ENCODE data around the gene GSDME.
A peak's percentile ranks its signal among the peaks of the same experiment; 100 is the strongest.

Gene GSDME

GRCh38 chr7:24669971-24670591 is 87.2 kb downstream of the GSDME start:
- H3K36me3 ChIP-seq (ENCODE audit: control insufficient read depth in 2 of 2, insufficient read depth in 2 of 2, low read length in 2 of 2) = no peaks in the 10 kb centered on the region
- no peak overlapping the region for H3K27ac ChIP-seq (ENCODE audit: low read length)
- no peaks in the 10 kb centered on the region for H3K9me3 ChIP-seq (ENCODE audit: control insufficient read depth in 2 of 2, low read length in 2 of 2)
- no peaks in the 10 kb centered on the region for H3K4me1 ChIP-seq (ENCODE audit: control insufficient read depth, insufficient read depth, low read length)
- no peak overlapping the region for H3K4me3 ChIP-seq (ENCODE audit: low read length in 2 of 2)
- H3K9ac ChIP-seq (ENCODE audit: low read length in 2 of 2) = no peak overlapping the region
- no peaks in the 10 kb centered on the region for H3K27me3 ChIP-seq (ENCODE audit: control insufficient read depth in 1 of 2, insufficient read depth in 2 of 2, low read length in 2 of 2)

GRCh38 chr7:24668927-24669635 is 88.2 kb downstream of the GSDME start:
- Histone ChIP-seq H3K27me3 (ENCODE audit: control insufficient read depth in 1 of 2, insufficient read depth in 2 of 2, low read length in 2 of 2) (no peaks in the 10 kb centered on the region), H3K9ac (ENCODE audit: low read length in 2 of 2) (no peak overlapping the region), H3K4me1 (ENCODE audit: control insufficient read depth, insufficient read depth, low read length) (no peaks in the 10 kb centered on the region), H3K4me3 (ENCODE audit: low read length in 2 of 2) (no peak overlapping the region), H3K27ac (ENCODE audit: low read length) (no peak overlapping the region), H3K9me3 (ENCODE audit: control insufficient read depth in 2 of 2, low read length in 2 of 2) (no peaks in the 10 kb centered on the region), H3K36me3 (ENCODE audit: control insufficient read depth in 2 of 2, insufficient read depth in 2 of 2, low read length in 2 of 2) (no peaks in the 10 kb centered on the region)

DNA sequence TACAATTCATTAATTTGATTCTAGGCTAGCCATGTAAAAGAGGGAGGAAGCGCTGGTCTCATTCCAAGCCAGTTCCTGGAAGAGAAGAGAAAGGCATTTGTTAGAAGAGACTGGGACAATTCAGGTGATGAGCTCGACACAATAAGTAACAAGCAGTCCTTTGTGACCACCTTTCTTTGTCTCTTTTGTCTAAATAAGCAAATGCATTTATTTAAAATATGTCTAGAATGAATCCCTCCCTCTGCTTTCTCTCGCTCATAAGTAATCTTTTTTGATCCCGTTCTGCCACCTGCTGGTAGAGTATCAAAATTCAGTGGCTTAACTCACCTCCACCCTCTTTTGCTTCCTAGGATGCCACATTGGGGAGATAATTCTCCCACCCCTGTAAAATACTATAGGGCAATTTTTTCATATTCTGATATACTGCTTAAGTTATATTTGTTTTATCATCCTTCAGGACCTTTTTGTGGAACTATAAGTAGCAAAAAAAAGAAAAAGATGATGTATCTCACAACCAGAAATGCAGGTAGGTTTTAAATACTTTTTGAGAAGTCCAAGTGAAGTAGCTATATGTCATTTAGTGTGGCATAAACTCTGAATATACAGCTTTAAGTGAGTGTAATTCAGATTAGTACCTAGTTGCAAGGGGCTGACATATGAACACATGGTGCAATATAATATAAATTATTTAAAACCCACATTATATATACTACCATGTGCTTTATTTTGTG is 91.5 kb downstream of the GSDME start:
- no peak overlapping the region for H3K4me3 ChIP-seq (ENCODE audit: low read length in 2 of 2)
- H3K36me3 ChIP-seq (ENCODE audit: control insufficient read depth in 2 of 2, insufficient read depth in 2 of 2, low read length in 2 of 2) = no peaks in the 10 kb centered on the region
- no peaks in the 10 kb centered on the region for H3K9me3 ChIP-seq (ENCODE audit: control insufficient read depth in 2 of 2, low read length in 2 of 2)
- no peak overlapping the region for H3K27ac ChIP-seq (ENCODE audit: low read length)
- no peaks in the 10 kb centered on the region for H3K27me3 ChIP-seq (ENCODE audit: control insufficient read depth in 1 of 2, insufficient read depth in 2 of 2, low read length in 2 of 2)
- H3K9ac ChIP-seq (ENCODE audit: low read length in 2 of 2) = no peak overlapping the region
- H3K4me1 ChIP-seq (ENCODE audit: control insufficient read depth, insufficient read depth, low read length) = no peaks in the 10 kb centered on the region

GRCh38 chr7:24660546-24660945 is 96.7 kb downstream of the GSDME start:
- Histone ChIP-seq H3K4me1 (ENCODE audit: control insufficient read depth, insufficient read depth, low read length) (no peaks in the 10 kb centered on the region), H3K27ac (ENCODE audit: low read length) (no peak overlapping the region), H3K36me3 (ENCODE audit: control insufficient read depth in 2 of 2, insufficient read depth in 2 of 2, low read length in 2 of 2) (no peaks in the 10 kb centered on the region), H3K9ac (ENCODE audit: low read length in 2 of 2) (no peak overlapping the region), H3K4me3 (ENCODE audit: low read length in 2 of 2) (no peak overlapping the region), H3K27me3 (ENCODE audit: control insufficient read depth in 1 of 2, insufficient read depth in 2 of 2, low read length in 2 of 2) (no peaks in the 10 kb centered on the region), H3K9me3 (ENCODE audit: control insufficient read depth in 2 of 2, low read length in 2 of 2) (no peaks in the 10 kb centered on the region)

DNA sequence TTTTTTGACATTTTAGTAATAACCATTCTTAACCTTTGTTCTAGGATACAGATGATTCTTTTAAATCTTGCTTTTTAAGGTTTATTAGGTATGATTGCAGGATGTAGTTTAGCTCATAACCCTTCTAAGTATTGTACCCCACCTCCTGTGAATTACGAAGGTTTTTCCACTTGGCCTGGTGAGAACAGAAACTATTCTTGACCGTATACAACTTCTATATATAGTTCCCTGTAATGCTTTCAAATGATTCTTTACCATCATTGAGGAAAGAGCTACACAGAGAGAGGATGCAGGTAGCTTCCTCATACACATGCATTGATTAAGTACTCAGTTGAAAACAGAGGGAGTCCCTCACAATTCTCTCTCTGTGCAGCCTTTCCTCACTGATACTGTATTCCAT is 97.8 kb downstream of the GSDME start:
- no peaks in the 10 kb centered on the region for H3K9me3 ChIP-seq (ENCODE audit: control insufficient read depth in 2 of 2, low read length in 2 of 2)
- no peak overlapping the region for H3K4me3 ChIP-seq (ENCODE audit: low read length in 2 of 2)
- H3K27ac ChIP-seq (ENCODE audit: low read length) = no peak overlapping the region
- no peaks in the 10 kb centered on the region for H3K4me1 ChIP-seq (ENCODE audit: control insufficient read depth, insufficient read depth, low read length)
- H3K27me3 ChIP-seq (ENCODE audit: control insufficient read depth in 1 of 2, insufficient read depth in 2 of 2, low read length in 2 of 2) = no peaks in the 10 kb centered on the region
- no peaks in the 10 kb centered on the region for H3K36me3 ChIP-seq (ENCODE audit: control insufficient read depth in 2 of 2, insufficient read depth in 2 of 2, low read length in 2 of 2)
- no peak overlapping the region for H3K9ac ChIP-seq (ENCODE audit: low read length in 2 of 2)

DNA sequence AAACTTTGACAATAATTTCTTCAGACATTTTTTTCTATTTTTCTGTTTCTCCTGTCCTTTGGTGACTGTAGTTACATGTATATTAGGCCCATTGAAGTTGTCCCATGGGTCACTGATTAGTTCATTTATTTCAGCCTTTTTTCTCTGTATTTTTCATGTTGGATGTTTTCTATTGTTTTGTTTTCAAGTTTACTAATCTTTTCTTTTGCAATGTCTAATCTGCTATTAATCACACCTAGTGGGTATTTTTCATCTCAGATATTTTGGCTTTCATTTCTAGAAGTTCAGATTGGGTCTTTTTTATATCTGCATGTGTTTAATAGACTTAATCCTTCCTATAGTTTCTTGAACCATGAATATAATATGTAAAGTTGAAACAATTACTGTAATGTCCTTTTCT is 99.3 kb downstream of the GSDME start:
- H3K4me3 ChIP-seq (ENCODE audit: low read length in 2 of 2) = no peak overlapping the region
- no peaks in the 10 kb centered on the region for H3K9me3 ChIP-seq (ENCODE audit: control insufficient read depth in 2 of 2, low read length in 2 of 2)
- H3K27ac ChIP-seq (ENCODE audit: low read length) = no peak overlapping the region
- H3K9ac ChIP-seq (ENCODE audit: low read length in 2 of 2) = no peak overlapping the region
- no peaks in the 10 kb centered on the region for H3K36me3 ChIP-seq (ENCODE audit: control insufficient read depth in 2 of 2, insufficient read depth in 2 of 2, low read length in 2 of 2)
- H3K27me3 ChIP-seq (ENCODE audit: control insufficient read depth in 1 of 2, insufficient read depth in 2 of 2, low read length in 2 of 2) = no peaks in the 10 kb centered on the region
- H3K4me1 ChIP-seq (ENCODE audit: control insufficient read depth, insufficient read depth, low read length) = no peaks in the 10 kb centered on the region

DNA sequence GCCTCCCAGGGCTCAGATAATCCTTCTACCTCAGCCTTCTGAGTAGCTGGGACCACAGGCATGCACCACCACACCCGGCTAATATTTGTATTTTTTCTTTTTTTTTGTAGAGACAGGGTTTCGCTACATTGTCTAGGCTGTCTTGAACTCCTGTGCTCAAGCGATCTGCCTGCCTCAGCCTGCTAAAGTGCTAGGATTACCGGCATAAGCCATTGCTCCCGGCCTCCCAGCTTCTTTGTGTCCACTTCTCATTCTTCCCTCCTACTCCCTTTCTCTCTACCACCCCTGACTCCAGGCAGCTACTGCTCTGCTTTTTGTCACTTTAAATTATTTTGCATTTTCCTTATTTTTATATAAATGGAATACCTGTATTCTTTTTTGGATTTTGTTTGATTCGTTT is 100.7 kb downstream of the GSDME start:
- Histone ChIP-seq H3K4me3 (ENCODE audit: low read length in 2 of 2) (no peak overlapping the region), H3K9ac (ENCODE audit: low read length in 2 of 2) (no peak overlapping the region), H3K4me1 (ENCODE audit: control insufficient read depth, insufficient read depth, low read length) (no peaks in the 10 kb centered on the region), H3K27ac (ENCODE audit: low read length) (no peak overlapping the region), H3K9me3 (ENCODE audit: control insufficient read depth in 2 of 2, low read length in 2 of 2) (no peaks in the 10 kb centered on the region), H3K27me3 (ENCODE audit: control insufficient read depth in 1 of 2, insufficient read depth in 2 of 2, low read length in 2 of 2) (no peaks in the 10 kb centered on the region), H3K36me3 (ENCODE audit: control insufficient read depth in 2 of 2, insufficient read depth in 2 of 2, low read length in 2 of 2) (no peaks in the 10 kb centered on the region)

GRCh38 chr7:24654305-24654704 is 103.0 kb downstream of the GSDME start:
- no peak overlapping the region for H3K27ac ChIP-seq (ENCODE audit: low read length)

DNA sequence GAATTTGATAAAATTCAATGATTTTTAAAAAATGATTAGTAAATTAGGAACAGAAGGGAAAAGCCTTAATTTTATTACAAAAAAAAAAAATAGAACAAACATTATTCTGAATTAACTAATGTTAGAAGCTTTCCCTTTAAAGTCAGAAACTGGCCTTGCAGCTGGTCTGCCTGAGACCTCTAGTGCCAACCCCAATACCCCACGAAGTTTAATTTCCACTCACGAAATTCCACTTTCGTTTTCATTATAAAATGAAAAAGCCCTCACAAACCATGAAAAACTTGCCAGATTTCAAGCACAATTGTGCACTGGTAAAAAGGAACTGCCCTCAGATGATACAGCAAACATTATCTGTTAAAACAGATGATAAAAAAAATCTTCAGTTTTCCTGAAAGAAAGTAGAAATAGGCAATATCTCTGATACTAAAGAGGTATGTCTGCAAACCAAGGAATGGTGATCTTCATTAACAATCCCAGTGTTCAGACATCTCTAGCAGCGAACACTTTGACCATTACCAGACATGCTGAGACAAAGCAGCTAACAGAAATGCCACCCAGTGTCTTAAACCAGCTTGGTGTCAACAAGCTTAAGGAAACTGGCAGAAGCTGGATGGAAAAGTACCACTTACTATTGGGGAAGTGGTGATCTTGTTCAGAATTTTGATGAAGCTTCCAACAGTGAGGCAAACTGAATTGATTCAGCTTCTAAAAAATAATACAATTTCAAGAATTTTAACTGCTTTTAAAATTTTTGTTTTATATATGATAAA is 103.8 kb downstream of the GSDME start:
- H3K27ac ChIP-seq (ENCODE audit: low read length) = no peak overlapping the region

More at GRCh38 chr7:24654305-24654704, 103.0 kb downstream of the GSDME start:
- Histone ChIP-seq H3K27me3 (ENCODE audit: control insufficient read depth in 1 of 2, insufficient read depth in 2 of 2, low read length in 2 of 2) (no peaks in the 10 kb centered on the region), H3K9ac (ENCODE audit: low read length in 2 of 2) (no peak overlapping the region), H3K4me1 (ENCODE audit: control insufficient read depth, insufficient read depth, low read length) (no peaks in the 10 kb centered on the region), H3K4me3 (ENCODE audit: low read length in 2 of 2) (no peak overlapping the region), H3K9me3 (ENCODE audit: control insufficient read depth in 2 of 2, low read length in 2 of 2) (no peaks in the 10 kb centered on the region), H3K36me3 (ENCODE audit: control insufficient read depth in 2 of 2, insufficient read depth in 2 of 2, low read length in 2 of 2) (peaks cover 0 to 2% of the 10 kb centered on the region in 2 donors)

DNA sequence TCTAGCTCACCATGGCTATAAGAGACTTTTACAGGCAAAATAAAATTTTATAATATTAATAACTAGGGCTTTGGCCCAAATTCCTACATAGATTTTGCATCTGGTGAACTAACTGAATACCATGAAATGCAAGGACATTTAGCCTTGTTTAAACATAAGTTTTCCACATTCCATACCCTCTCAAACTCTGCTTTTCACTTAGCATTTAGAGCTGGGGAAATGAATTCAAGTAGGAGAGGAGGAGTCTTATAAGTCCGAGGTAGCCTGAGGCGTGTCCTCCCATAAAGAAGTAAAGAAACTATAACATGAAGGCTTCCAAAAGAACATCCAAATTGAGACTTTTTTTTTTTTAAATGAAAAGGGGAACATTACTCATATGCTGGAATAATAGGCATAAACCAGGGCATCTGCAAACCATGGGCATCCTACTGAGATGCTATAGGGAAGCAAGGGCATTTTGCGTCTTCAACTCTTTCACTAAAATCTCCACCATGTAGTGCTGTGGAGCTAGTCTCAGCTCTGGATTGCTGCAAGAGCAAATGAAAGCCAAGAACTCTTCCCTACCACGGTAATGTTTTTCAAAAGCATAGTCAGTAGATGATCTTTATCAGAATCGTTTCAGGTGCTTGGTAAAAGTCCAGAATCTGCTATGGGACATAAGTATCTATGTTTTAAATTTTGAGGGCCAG is 104.9 kb downstream of the GSDME start:
- Histone ChIP-seq H3K36me3 (ENCODE audit: control insufficient read depth in 2 of 2, insufficient read depth in 2 of 2, low read length in 2 of 2) (peaks cover 0 to 2% of the 10 kb centered on the region in 2 donors), H3K27ac (ENCODE audit: low read length) (no peak overlapping the region), H3K9ac (ENCODE audit: low read length in 2 of 2) (no peak overlapping the region), H3K27me3 (ENCODE audit: control insufficient read depth in 1 of 2, insufficient read depth in 2 of 2, low read length in 2 of 2) (no peaks in the 10 kb centered on the region), H3K4me3 (ENCODE audit: low read length in 2 of 2) (no peak overlapping the region), H3K4me1 (ENCODE audit: control insufficient read depth, insufficient read depth, low read length) (no peaks in the 10 kb centered on the region), H3K9me3 (ENCODE audit: control insufficient read depth in 2 of 2, low read length in 2 of 2) (no peaks in the 10 kb centered on the region)

More for the DNA sequence above, 103.8 kb downstream of the GSDME start:
- Histone ChIP-seq H3K9me3 (ENCODE audit: control insufficient read depth in 2 of 2, low read length in 2 of 2) (no peaks in the 10 kb centered on the region), H3K9ac (ENCODE audit: low read length in 2 of 2) (no peak overlapping the region), H3K4me1 (ENCODE audit: control insufficient read depth, insufficient read depth, low read length) (no peaks in the 10 kb centered on the region), H3K36me3 (ENCODE audit: control insufficient read depth in 2 of 2, insufficient read depth in 2 of 2, low read length in 2 of 2) (peaks cover 0 to 2% of the 10 kb centered on the region in 2 donors), H3K4me3 (ENCODE audit: low read length in 2 of 2) (peak overlapping the region in 1 of 2 donors; percentile 24), H3K27me3 (ENCODE audit: control insufficient read depth in 1 of 2, insufficient read depth in 2 of 2, low read length in 2 of 2) (no peaks in the 10 kb centered on the region)
